ENCODE measurements around the gene YES1. TPM values are rescaled to one million over a fixed set of nuclear protein-coding genes. Genes with fewer than 3 reads are reported as not detected.
A peak's percentile ranks its signal among the peaks of the same experiment; 100 is the strongest.
"Not testable (repeated sequence)": the region's sequence is repeated elsewhere in the genome, so short reads cannot be mapped to it uniquely, and the experiment has no call there.

YES1 gene
- total RNA-seq, 1 donor from 2014 or later: 157 TPM

GRCh38 chr18:824179-824578 lies 12.1 kb upstream of the YES1 start:
- no peak for DNase-seq (ENCODE audit: low read depth)

- no peak for DNase-seq (ENCODE audit: low read depth)
These were observed 8.6 kb upstream of the YES1 start for GRCh38 chr18:820591-821165.

GRCh38 chr18:816869-817268 lies 4.8 kb upstream of the YES1 start:
- DNase-seq (ENCODE audit: low read depth): no peak

- no peak for DNase-seq (ENCODE audit: low read depth)
These were observed 4.1 kb upstream of the YES1 start for GRCh38 chr18:816088-816653.

- no peak for DNase-seq (ENCODE audit: low read depth)
These were observed 3.3 kb upstream of the YES1 start for GRCh38 chr18:815353-815752.

GRCh38 chr18:814300-815084 lies 2.5 kb upstream of the YES1 start:
- no peak for DNase-seq (ENCODE audit: low read depth)

- DNase-seq (ENCODE audit: low read depth): no peak
These were observed 1.4 kb upstream of the YES1 start for GRCh38 chr18:813172-814071.

- DNase-seq (ENCODE audit: low read depth): peak; percentile 81
These were observed 532 bp upstream of the YES1 start for GRCh38 chr18:812376-813171.

- peak; percentile 53 for DNase-seq (ENCODE audit: low read depth)
These were observed 705 bp downstream of the YES1 start for GRCh38 chr18:811182-811891.

- no peak for DNase-seq (ENCODE audit: low read depth)
These were observed 1.9 kb downstream of the YES1 start for GRCh38 chr18:809985-810642.

- DNase-seq (ENCODE audit: low read depth): not testable (repeated sequence)
These were observed 2.8 kb downstream of the YES1 start for GRCh38 chr18:809228-809627.

- DNase-seq (ENCODE audit: low read depth): peak; percentile 31
These were observed 3.5 kb downstream of the YES1 start for GRCh38 chr18:808502-808901.

- DNase-seq (ENCODE audit: low read depth): peak; percentile 88
These were observed 4.0 kb downstream of the YES1 start for GRCh38 chr18:808086-808485.

- no peak for DNase-seq (ENCODE audit: low read depth)
These were observed 6.3 kb downstream of the YES1 start for GRCh38 chr18:805755-806110.

- no peak for DNase-seq (ENCODE audit: low read depth)
These were observed 6.9 kb downstream of the YES1 start for GRCh38 chr18:805008-805754.

- no peak for DNase-seq (ENCODE audit: low read depth)
These were observed 10.9 kb downstream of the YES1 start for GRCh38 chr18:801137-801536.

GRCh38 chr18:799943-800342 lies 12.1 kb downstream of the YES1 start:
- no peak for DNase-seq (ENCODE audit: low read depth)

GRCh38 chr18:795383-795782 lies 16.7 kb downstream of the YES1 start:
- not testable (repeated sequence) for DNase-seq (ENCODE audit: low read depth)

GRCh38 chr18:789397-789796 lies 22.6 kb downstream of the YES1 start:
- DNase-seq (ENCODE audit: low read depth): no peak

Data from myocyte (in vitro differentiated cells).